OCI-LY7 (cell line): ENCODE data around the gene ANXA4.

Source experiments
- CTCF ChIP-seq: fragments of 200-600 bp; sonication (generic); conservative IDR thresholded peaks from 2 replicates; pipeline ENCODE4 v1.5.1; 2014; ENCODE audit warnings: mild to moderate bottlenecking, antibody characterized with exemption, low read length, moderate library complexity, mixed read lengths
- EZH2phosphoT487 ChIP-seq: fragments of 200-600 bp; sonication (generic); IDR thresholded peaks from 2 replicates; pipeline ENCODE4 v1.6.1; 2018; ENCODE audit warnings: low read depth, borderline replicate concordance, mild to moderate bottlenecking, mixed run types, antibody characterized with exemption, low read length, moderate library complexity, mixed read lengths

- TF ChIP-seq CTCF (no peak), EZH2phosphoT487 (no peak)
Observed at GRCh38 chr2:69715964-69716363, 26.0 kb upstream of the ANXA4 start.
